ENCODE data around the gene DNAJC13. TPM values are rescaled to one million over a fixed set of nuclear protein-coding genes. Genes with fewer than 3 reads are reported as not detected.

The DNAJC13 gene
- total and polyA plus RNA-seq, 2 of the 8 experiments (the other 6 are each of a cell fraction or from before 2014, with no cell fraction given): 7.9 to 28.8 TPM

- peaks cover 0 to 2% of the 10 kb centered on the region in 2 experiments for H4K20me1 ChIP-seq (replicated peaks in 1 of 2; ENCODE audit: control insufficient read depth in 1 of 2, insufficient read depth in 2 of 2, low read length in 2 of 2)
- H2AK5ac ChIP-seq (ENCODE audit: low read depth, low read length): no peak overlapping the region
- no peaks in the 10 kb centered on the region for H3K23me2 ChIP-seq (ENCODE audit: low read depth, low read length)
- H2BK15ac ChIP-seq (ENCODE audit: low read length): no peak overlapping the region
- DNase-seq (ENCODE audit: low read depth in 1 of 2, low spot score in 2 of 2): no peak
- POLR2A ChIA-PET (ENCODE audit: partially characterized antibody): no interaction called here
- no peak overlapping the region for H2BK120ac ChIP-seq (replicated peaks; ENCODE audit: low read depth, low read length)
- no peak overlapping the region for H3K4me2 ChIP-seq (ENCODE audit: insufficient read depth in 1 of 2, low read depth in 2 of 2, low read length in 2 of 2)
- no peak overlapping the region for H3K56ac ChIP-seq (replicated peaks; ENCODE audit: insufficient read length, low read depth, low read length)
- H3K4me3 ChIP-seq (ENCODE audit: extremely low read depth in 1 of 4, insufficient read depth in 2 of 4, low read depth in 3 of 4, low read length in 4 of 4): no peak overlapping the region
- no peaks in the 10 kb centered on the region for H3K4me1 ChIP-seq (replicated peaks in 1 of 4; ENCODE audit: control insufficient read depth in 3 of 4, insufficient read depth in 4 of 4, low read length in 3 of 4)
- H4K8ac ChIP-seq (ENCODE audit: extremely low read depth, insufficient read depth, low read length): no peak overlapping the region
- H2BK12ac ChIP-seq (ENCODE audit: low read depth, low read length): no peak overlapping the region
- no peak overlapping the region for H3K9ac ChIP-seq (replicated peaks in 1 of 4; ENCODE audit: extremely low read depth in 1 of 4, low read depth in 3 of 4, low read length in 3 of 4)
- WGBS, 2 experiments (ENCODE audit: extremely low coverage in 1 of 2, insufficient coverage in 1 of 2, insufficient read length in 1 of 2, insufficient replicate concordance in 2 of 2, low coverage in 1 of 2, low lambda C conversion rate in 2 of 2, missing lambda C conversion rate in 1 of 2): 95% methylated on average over 3 of the region's 3 CpGs; no CpG with 5 or more reads in 1 of the 2 experiments
- H3K14ac ChIP-seq (ENCODE audit: insufficient read length): no peak overlapping the region
- H3K27me3 ChIP-seq (replicated peaks in 1 of 4; ENCODE audit: control insufficient read depth in 3 of 4, extremely low read depth in 1 of 4, insufficient read depth in 3 of 4, low read length in 3 of 4): no peaks in the 10 kb centered on the region
- no peak overlapping the region; the same call in 1 of the 2 replicates for H3K18ac ChIP-seq (ENCODE audit: extremely low read depth, low read length)
- no peak overlapping the region for H2AFZ ChIP-seq (ENCODE audit: low read length)
- H3K23ac ChIP-seq (ENCODE audit: insufficient read length): no peak overlapping the region
- no peak overlapping the region for H2BK20ac ChIP-seq (ENCODE audit: low read length)
- no peak for FAIRE-seq
- H4K5ac ChIP-seq (ENCODE audit: insufficient read length, low read depth, low read length): no peak overlapping the region
- no peaks in the 10 kb centered on the region for H3K79me2 ChIP-seq (ENCODE audit: control insufficient read depth in 1 of 2, insufficient read depth in 2 of 2, low read length in 2 of 2)
- no peak overlapping the region for H2BK5ac ChIP-seq (ENCODE audit: low read depth, low read length)
- H3K27ac ChIP-seq (ENCODE audit: low read depth, low read length): no peak overlapping the region
- no peaks in the 10 kb centered on the region for H3K79me1 ChIP-seq (ENCODE audit: low read depth, low read length)
- no peak overlapping the region for H4K91ac ChIP-seq (replicated peaks; ENCODE audit: insufficient read length, low read length)
- peaks cover 4 to 52% (median 19%) of the 10 kb centered on the region in 4 experiments; a peak in 6 of 8 replicates for H3K36me3 ChIP-seq (ENCODE audit: control insufficient read depth in 2 of 4, insufficient read depth in 4 of 4, low read length in 3 of 4)
- CTCF ChIA-PET (ENCODE audit: partially characterized antibody): interaction anchor here (2.2 kb wide), 1 partner anchor 156 kb away, joined by 4 read pairs; no protein-coding TSS in a partner anchor
- H3K9me3 ChIP-seq (ENCODE audit: insufficient read depth in 2 of 2, low read depth in 1 of 2, low read length in 1 of 2): no peaks in the 10 kb centered on the region
- H3K4ac ChIP-seq (replicated peaks; ENCODE audit: insufficient read length, low read depth, low read length): no peak overlapping the region
Measured at GRCh38 chr3:132486099-132486498, 68.8 kb downstream of the DNAJC13 start.
